MM.1S (cell line): ENCODE measurements around the gene SPOP.
A peak's percentile ranks its signal among the peaks of the same experiment; 100 is the strongest.
"Not testable (repeated sequence)": the region's sequence is repeated elsewhere in the genome, so short reads cannot be mapped to it uniquely, and the experiment has no call there.

Experiments used
- DNase-seq: peaks from one replicate; pipeline ENCODE4 v3.0.0-alpha.2; 2015
- H2AFZ ChIP-seq: fragments of 300-600 bp; sonication (generic); 2 replicates; pipeline ENCODE4 v1.6.0; 2016; ENCODE audit warnings: antibody characterized with exemption, low read length
- H3F3A ChIP-seq: fragments of 300-600 bp; sonication (generic); 2 replicates; pipeline ENCODE4 v1.6.1; 2016; ENCODE audit warnings: mild to moderate bottlenecking, antibody characterized with exemption, low read length, moderate library complexity, mixed read lengths; ENCODE audit not compliant: insufficient read depth
- H3K27ac ChIP-seq: fragments of 300-600 bp; sonication (generic); 2 replicates; pipeline ENCODE4 v1.5.1; 2016; ENCODE audit warnings: mild to moderate bottlenecking, low read length
- H3K27me3 ChIP-seq: fragments of 300-600 bp; sonication (generic); replicated peaks from 2 replicates; pipeline ENCODE4 v1.6.0; 2016; ENCODE audit warnings: low read length; ENCODE audit not compliant: insufficient read depth
- H3K36me3 ChIP-seq: fragments of 300-600 bp; sonication (generic); replicated peaks from 2 replicates; pipeline ENCODE4 v1.6.1; 2016; ENCODE audit warnings: mild to moderate bottlenecking, low read length, mixed read lengths; ENCODE audit not compliant: insufficient read depth
- H3K4me1 ChIP-seq: fragments of 300-600 bp; sonication (generic); 2 replicates; pipeline ENCODE4 v1.6.1; 2016; ENCODE audit warnings: low read length, mixed read lengths
- H3K4me2 ChIP-seq: fragments of 300-600 bp; sonication (generic); 2 replicates; pipeline ENCODE4 v1.6.0; 2016; ENCODE audit warnings: low read depth, low read length
- H3K4me3 ChIP-seq: fragments of 300-600 bp; sonication (generic); 2 replicates; pipeline ENCODE4 v1.5.1; 2016; ENCODE audit warnings: low read length, mixed read lengths
- H3K79me2 ChIP-seq: fragments of 300-600 bp; sonication (generic); 2 replicates; pipeline ENCODE4 v1.6.1; 2016; ENCODE audit warnings: mixed run types, low read length, mixed read lengths
- H3K9ac ChIP-seq: fragments of 300-600 bp; sonication (generic); 2 replicates; pipeline ENCODE4 v1.6.1; 2016; ENCODE audit warnings: low read length, mixed read lengths
- H3K9me2 ChIP-seq: fragments of 300-600 bp; sonication (generic); replicated peaks from 2 replicates; pipeline ENCODE4 v1.6.1; 2016; ENCODE audit warnings: mild to moderate bottlenecking, low read length, mixed read lengths; ENCODE audit not compliant: insufficient read depth
- H3K9me3 ChIP-seq: fragments of 300-600 bp; sonication (generic); replicated peaks from 2 replicates; pipeline ENCODE4 v1.6.1; 2016; ENCODE audit warnings: mild to moderate bottlenecking, low read length, mixed read lengths; ENCODE audit not compliant: insufficient read depth
- H4K20me1 ChIP-seq: fragments of 300-600 bp; sonication (generic); 2 replicates; pipeline ENCODE4 v1.6.1; 2016; ENCODE audit warnings: mild to moderate bottlenecking, low read length, moderate library complexity, mixed read lengths; ENCODE audit not compliant: insufficient read depth
- EZH2 ChIP-seq: fragments of 300-600 bp; sonication (generic); optimal IDR thresholded peaks from 2 replicates; pipeline ENCODE3; 2017; ENCODE audit warnings: low read depth, mild to moderate bottlenecking, antibody characterized with exemption, low read length, mixed read lengths
- EZH2phosphoT487 ChIP-seq: fragments of 300-600 bp; sonication (generic); IDR thresholded peaks from 2 replicates; pipeline ENCODE4 v1.6.1; 2018; ENCODE audit warnings: antibody characterized with exemption, low read length
- TF ChIP-seq, protein P1 (sequence below): fragments of 300-600 bp; sonication (generic); IDR thresholded peaks from 2 replicates; pipeline ENCODE4 v1.5.1; 2016; ENCODE audit warnings: antibody characterized with exemption, low read length, mixed read lengths

Gene SPOP

DNA sequence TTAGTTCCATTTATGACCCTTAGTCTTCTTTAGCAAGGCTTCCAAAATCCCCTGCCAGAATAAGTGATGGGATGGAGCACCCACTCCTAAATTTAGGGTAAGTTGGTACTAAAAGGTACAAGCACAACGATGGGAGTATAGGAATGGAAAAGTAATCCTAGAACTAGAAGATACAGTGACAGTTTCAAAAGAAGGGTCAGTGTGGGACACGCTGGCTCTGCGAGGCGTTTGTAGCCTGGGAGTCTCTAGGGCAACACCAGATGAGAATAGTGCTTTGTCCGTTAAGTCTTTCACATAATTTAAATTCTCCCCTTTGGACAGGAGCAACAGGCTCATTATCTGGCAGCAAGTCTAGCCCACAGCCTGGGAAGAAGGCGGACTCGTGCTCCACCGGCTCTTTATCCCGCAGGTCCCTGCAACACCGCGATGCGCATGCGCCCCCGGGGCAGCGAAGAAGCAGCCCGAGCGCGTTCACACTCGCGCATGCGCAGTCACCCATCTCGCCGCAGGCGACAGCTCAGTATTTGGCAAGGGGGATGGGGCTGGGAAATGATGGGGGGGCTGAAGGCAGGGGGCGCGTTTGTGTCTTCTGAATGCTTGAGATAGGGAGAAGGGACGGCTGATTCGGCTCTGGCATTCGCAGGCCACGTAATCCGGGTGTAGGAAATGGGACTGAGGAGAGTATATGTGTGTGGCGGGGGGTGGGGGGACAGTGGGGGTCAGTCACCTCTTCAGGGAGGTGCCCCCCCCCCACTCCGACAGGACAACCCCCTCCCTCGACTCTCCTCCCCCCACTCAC, 564 bp downstream of the SPOP start:
- peak overlapping the region; percentile 81 for H3K4me2 ChIP-seq
- no peaks in the 10 kb centered on the region for H3K9me2 ChIP-seq
- peak overlapping the region; percentile 76 for H3K4me3 ChIP-seq
- no peak for TF ChIP-seq EZH2phosphoT487
- TF ChIP-seq, protein P1, sequence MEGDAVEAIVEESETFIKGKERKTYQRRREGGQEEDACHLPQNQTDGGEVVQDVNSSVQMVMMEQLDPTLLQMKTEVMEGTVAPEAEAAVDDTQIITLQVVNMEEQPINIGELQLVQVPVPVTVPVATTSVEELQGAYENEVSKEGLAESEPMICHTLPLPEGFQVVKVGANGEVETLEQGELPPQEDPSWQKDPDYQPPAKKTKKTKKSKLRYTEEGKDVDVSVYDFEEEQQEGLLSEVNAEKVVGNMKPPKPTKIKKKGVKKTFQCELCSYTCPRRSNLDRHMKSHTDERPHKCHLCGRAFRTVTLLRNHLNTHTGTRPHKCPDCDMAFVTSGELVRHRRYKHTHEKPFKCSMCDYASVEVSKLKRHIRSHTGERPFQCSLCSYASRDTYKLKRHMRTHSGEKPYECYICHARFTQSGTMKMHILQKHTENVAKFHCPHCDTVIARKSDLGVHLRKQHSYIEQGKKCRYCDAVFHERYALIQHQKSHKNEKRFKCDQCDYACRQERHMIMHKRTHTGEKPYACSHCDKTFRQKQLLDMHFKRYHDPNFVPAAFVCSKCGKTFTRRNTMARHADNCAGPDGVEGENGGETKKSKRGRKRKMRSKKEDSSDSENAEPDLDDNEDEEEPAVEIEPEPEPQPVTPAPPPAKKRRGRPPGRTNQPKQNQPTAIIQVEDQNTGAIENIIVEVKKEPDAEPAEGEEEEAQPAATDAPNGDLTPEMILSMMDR = no peak
- TF ChIP-seq EZH2 = no peak
- H4K20me1 ChIP-seq = no peaks in the 10 kb centered on the region
- peak overlapping the region; percentile 92 for H3K27ac ChIP-seq
- H3K36me3 ChIP-seq = no peaks in the 10 kb centered on the region
- no peaks in the 10 kb centered on the region for H3K27me3 ChIP-seq
- peak overlapping the region; percentile 54; the same call in 1 of the 2 replicates for H2AFZ ChIP-seq
- peaks cover 48% of the 10 kb centered on the region for H3K79me2 ChIP-seq
- H3K9ac ChIP-seq = peak overlapping the region; percentile 94
- H3F3A ChIP-seq = peaks cover 16% of the 10 kb centered on the region
- peak; percentile 95 for DNase-seq
- peaks cover 9% of the 10 kb centered on the region for H3K4me1 ChIP-seq
- no peaks in the 10 kb centered on the region for H3K9me3 ChIP-seq

DNA sequence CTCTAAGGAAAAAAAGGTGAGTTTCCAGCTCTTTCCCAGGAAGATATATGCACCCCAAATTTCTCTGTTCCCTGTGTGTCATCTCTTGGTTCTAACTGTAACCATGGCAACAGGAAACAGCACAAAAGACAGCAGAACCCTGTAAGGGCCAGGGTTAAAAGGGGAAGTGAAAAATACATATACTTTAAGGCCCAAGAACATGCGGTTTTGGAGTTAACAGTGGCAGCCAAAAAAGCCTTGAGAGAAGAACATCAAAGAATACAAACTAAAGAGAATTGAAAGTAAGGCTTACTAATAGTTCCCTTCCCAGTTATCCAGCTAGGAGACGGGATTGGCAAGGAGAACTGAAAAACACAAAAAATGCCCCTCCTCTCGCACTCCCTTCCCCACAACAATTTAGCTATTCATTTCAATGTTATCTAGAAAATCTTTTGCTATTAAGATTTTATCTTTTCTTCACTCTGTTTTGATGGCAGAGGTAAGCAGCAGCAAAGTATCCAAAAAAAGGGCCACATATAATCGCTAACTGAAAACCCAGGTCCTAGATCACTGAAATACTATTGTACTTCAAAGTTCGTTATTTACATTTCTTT, 1.5 kb downstream of the SPOP start:
- H3K4me3 ChIP-seq = peak overlapping the region; percentile 76
- no peaks in the 10 kb centered on the region for H3K36me3 ChIP-seq
- TF ChIP-seq EZH2phosphoT487 = no peak
- no peak for TF ChIP-seq EZH2
- TF ChIP-seq, protein P1 = no peak
- H3K9me3 ChIP-seq = no peaks in the 10 kb centered on the region
- no peak overlapping the region for H2AFZ ChIP-seq
- no peaks in the 10 kb centered on the region for H3K27me3 ChIP-seq
- H3F3A ChIP-seq = peaks cover 16% of the 10 kb centered on the region
- no peaks in the 10 kb centered on the region for H4K20me1 ChIP-seq
- DNase-seq = peak; percentile 92
- H3K9me2 ChIP-seq = no peaks in the 10 kb centered on the region
- peak overlapping the region; percentile 81 for H3K4me2 ChIP-seq
- H3K4me1 ChIP-seq = peaks cover 9% of the 10 kb centered on the region
- H3K27ac ChIP-seq = peak overlapping the region; percentile 92
- H3K9ac ChIP-seq = peak overlapping the region; percentile 94
- H3K79me2 ChIP-seq = peaks cover 57% of the 10 kb centered on the region

DNA sequence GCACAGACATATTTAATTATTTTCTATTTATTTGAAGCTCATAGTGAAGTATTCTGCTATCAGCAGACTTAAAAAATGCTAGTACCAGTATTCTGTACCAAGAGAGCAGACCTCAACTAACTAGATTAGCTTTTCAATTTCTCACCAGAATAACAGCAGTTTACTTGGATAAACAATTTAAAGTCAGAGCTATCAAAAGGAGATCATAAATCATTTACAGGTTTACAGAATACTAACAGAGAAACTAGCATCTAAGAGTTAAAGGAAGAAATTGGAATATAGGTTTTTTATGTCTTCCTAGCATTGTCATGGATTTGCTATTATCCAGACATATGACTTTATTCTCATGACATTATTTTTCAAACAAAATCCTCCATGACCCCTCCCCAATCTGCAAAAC, 3.4 kb downstream of the SPOP start:
- H3K9ac ChIP-seq = no peak overlapping the region
- peaks cover 6% of the 10 kb centered on the region; the same call in 1 of the 2 replicates for H4K20me1 ChIP-seq
- no peak overlapping the region for H3K4me3 ChIP-seq
- no peak overlapping the region for H2AFZ ChIP-seq
- H3K27me3 ChIP-seq = no peaks in the 10 kb centered on the region
- TF ChIP-seq EZH2 = no peak
- TF ChIP-seq, protein P1 = no peak
- TF ChIP-seq EZH2phosphoT487 = no peak
- H3K79me2 ChIP-seq = peaks cover 76% of the 10 kb centered on the region
- no peak for DNase-seq
- no peaks in the 10 kb centered on the region for H3K9me2 ChIP-seq
- no peak overlapping the region for H3K27ac ChIP-seq
- peaks cover 16% of the 10 kb centered on the region for H3F3A ChIP-seq
- no peaks in the 10 kb centered on the region for H3K9me3 ChIP-seq
- no peak overlapping the region for H3K4me2 ChIP-seq
- peaks cover 22% of the 10 kb centered on the region for H3K4me1 ChIP-seq
- H3K36me3 ChIP-seq = no peaks in the 10 kb centered on the region

DNA sequence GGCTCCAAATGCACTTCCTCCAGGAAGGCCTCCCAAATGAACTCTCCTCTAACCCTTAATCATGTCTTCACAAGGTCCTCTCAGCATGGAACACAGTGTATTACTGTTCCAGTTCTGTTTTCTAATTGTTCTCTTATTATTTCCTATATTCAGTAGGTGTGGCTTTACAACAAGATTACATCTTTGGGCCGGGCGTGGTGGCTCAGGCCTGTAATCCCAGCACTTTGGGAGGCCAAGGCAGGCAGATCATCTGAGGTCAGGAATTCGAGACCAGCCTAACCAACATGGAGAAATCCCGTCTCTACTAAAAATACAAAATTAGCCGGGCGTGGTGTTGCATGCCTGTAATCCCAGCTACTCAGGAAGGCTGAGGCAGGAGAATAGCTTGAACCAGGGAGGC, 4.2 kb downstream of the SPOP start:
- H3K9ac ChIP-seq, H3K9me2 ChIP-seq, H4K20me1 ChIP-seq, DNase-seq, H3K27me3 ChIP-seq, H3K36me3 ChIP-seq, H3K9me3 ChIP-seq, H3K4me2 ChIP-seq, H2AFZ ChIP-seq, H3K4me3 ChIP-seq, H3K27ac ChIP-seq: not testable (repeated sequence)
- Histone ChIP-seq H3K79me2 (peaks cover 78% of the 10 kb centered on the region), H3F3A (peaks cover 16% of the 10 kb centered on the region), H3K4me1 (peaks cover 22% of the 10 kb centered on the region)
